HG03354 (cell line): Measurements from ENCODE around the gene HK3.
"Not testable (repeated sequence)": the region's sequence is repeated elsewhere in the genome, so short reads cannot be mapped to it uniquely, and the experiment has no call there.

Source experiments
- ATAC-seq: cut with Tn5 transposase; IDR thresholded peaks from one replicate; pipeline ENCODE4 v1.9.1; 2021; ENCODE audit warnings: mild to moderate bottlenecking; ENCODE audit not compliant: unreplicated experiment, poor library complexity, severe bottlenecking

HK3 gene

DNA sequence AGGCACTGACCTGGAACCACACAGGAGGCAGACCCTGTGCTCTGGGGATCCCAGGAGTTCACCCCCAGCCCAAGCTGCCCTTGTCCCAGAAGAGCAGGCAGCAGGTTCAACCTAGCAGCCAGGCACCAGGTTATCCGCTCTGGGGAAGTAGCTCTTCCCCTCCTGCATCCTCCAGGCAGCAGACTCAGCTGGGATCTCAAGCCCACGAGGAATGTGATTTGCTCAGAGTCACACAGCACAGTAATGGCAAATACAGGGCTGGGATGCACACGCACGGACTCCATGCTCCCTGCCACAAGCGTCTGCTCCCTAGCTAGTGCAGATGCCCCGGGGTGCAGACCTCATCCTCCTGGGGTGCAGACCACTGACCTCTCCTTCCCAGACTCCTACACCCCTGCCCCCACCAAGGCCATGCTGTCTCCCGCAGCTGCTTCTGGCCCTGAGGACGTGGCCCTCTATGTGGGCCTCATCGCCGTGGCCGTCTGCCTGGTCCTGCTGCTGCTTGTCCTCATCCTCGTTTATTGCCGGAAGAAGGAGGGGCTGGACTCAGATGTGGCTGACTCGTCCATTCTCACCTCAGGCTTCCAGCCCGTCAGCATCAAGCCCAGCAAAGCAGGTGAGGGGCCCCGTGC is 25.5 kb downstream of the HK3 start:
- no peak for ATAC-seq

- not testable (repeated sequence) for ATAC-seq
Measured at GRCh38 chr5:176873011-176873410, 26.1 kb downstream of the HK3 start.

DNA sequence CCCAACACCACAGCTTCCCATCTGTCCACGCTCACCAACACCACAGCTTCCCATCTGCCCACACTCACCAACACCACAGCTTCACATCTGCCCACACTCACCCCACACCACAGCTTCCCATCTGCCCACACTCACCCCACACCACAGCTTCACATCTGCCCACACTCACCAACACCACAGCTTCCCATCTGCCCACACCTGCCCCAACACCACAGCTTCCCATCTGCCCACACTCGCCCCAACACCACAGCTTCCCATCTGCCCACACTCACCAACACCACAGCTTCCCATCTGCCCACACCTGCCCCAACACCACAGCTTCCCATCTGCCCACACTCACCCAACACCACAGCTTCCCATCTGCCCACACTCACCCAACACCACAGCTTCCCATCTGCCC is 26.6 kb downstream of the HK3 start:
- not testable (repeated sequence) for ATAC-seq

GRCh38 chr5:176870644-176871043 is 28.5 kb downstream of the HK3 start:
- ATAC-seq = not testable (repeated sequence)

DNA sequence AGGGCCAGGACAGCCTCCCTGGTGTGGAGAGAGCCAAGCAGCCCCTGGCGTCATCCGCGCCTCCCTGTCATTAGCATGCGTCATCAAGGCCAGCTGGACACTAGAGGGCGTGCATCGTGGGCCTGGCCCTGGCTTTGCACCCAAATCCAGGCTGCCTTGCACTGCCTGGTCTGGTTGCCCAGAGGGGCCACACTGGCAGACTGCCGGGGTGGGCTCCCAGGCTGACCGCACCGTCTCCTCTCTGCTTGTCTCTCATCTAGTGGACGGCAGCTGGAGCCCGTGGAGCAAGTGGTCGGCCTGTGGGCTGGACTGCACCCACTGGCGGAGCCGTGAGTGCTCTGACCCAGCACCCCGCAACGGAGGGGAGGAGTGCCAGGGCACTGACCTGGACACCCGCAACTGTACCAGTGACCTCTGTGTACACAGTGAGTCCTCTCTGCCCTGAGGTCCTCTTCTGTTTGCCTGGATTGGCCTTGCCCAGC is 29.0 kb downstream of the HK3 start:
- ATAC-seq = no peak

DNA sequence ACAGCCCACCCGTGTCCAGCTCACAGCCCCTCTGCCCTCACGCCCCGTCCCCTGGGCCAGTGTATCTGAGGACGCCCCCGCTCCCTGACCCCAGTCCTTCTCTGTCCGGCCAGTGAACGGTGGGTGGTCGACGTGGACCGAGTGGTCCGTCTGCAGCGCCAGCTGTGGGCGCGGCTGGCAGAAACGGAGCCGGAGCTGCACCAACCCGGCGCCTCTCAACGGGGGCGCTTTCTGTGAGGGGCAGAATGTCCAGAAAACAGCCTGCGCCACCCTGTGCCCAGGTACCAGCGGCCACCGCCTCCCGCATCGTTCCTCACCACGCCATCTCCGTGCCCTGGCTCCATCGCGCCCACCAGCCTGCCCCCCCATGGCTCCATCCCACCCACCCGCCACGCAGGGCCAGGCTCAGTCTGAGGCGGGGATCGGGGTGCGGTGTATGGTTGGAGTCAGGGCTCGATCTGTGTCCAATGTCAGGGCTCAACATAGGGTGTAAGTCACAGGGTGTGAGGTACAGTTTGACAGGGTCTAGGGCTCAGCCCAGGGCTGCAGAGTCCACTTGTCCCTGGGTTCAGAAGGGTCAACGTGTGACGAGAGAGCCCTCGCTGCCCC is 29.5 kb downstream of the HK3 start:
- ATAC-seq = no peak

DNA sequence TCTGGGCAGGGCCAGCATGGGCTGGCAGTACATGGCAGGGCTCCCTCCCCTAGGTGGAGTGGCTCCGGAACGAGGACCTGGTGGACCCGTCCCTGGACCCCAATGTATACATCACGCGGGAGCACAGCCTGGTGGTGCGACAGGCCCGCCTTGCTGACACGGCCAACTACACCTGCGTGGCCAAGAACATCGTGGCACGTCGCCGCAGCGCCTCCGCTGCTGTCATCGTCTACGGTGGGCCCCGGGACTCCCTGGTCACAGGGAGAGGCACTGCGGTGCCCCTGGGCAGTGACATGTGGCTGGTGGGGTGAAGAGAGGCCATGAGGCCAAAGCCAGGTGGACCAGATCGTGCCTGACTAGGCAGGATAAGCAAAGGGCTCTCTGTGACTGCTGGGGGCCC is 30.4 kb downstream of the HK3 start:
- no peak for ATAC-seq

- ATAC-seq = no peak
Measured at GRCh38 chr5:176868126-176868525, 31.0 kb downstream of the HK3 start.

DNA sequence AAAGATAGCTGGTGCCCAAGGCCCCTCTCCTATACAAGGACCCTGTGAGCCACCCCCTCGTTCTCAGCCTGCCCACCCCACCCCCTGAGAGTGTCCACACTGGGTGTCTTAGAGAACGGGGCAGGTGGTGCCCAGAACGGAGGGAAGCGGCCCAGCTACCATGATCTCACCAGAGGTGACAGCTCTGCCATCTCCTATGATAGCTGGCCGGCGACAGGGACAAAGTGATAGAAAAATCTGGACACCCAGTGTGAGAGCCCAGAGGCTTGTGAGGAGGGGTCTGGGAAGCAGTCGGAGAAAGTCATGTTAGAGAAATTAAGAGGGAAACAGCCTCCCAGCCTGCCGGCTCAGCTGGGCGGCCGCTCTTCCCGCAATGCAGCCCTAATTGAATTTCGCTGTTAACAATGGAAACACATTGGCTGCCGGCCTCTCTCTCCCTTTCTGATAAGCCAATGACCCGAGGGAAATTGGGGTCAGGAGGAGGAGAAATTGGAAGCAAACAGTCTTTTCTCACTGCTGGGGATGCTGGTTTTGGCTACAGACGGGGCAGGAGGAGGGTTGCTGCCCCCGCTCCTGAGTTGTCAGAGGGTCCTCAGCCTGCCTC is 32.3 kb downstream of the HK3 start:
- no peak for ATAC-seq

DNA sequence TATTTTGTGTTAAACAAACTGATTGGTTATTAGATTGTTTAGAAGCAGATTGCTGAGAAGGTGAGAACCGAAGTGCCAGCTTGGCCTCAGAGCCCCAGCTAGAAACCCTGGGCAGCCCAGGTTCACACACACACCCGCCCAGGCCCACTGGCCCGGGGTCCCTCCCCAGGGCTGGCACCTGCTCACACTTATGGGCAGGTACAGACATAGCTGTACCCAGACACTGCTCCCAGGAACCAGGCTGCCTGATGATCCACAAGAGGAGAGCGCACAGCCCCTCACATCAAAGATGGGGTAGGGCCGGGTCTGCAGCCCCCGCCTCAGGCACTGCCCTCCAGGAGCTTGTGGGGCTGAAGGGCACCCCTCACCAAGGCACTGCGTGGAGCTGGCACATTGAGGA is 33.2 kb downstream of the HK3 start:
- ATAC-seq = no peak

- ATAC-seq = no peak
Measured at GRCh38 chr5:176864755-176865154, 34.4 kb downstream of the HK3 start.

DNA sequence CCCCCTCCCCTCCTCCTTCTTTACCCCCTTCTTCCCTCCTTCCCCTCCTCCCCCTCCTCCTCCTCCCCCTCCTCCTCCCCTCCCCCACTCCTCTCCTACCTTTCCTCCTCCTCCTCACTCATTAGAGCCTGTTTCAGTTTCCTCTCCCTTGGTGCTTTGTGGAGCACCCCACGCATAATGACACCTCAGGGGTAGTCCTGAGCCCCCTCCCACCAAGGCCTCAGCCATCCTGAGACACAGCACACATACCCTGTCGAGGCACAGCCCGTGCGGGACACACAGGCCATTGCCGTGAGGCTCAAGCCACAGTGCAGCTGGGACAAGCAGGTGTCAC is 35.4 kb downstream of the HK3 start:
- no peak for ATAC-seq

DNA sequence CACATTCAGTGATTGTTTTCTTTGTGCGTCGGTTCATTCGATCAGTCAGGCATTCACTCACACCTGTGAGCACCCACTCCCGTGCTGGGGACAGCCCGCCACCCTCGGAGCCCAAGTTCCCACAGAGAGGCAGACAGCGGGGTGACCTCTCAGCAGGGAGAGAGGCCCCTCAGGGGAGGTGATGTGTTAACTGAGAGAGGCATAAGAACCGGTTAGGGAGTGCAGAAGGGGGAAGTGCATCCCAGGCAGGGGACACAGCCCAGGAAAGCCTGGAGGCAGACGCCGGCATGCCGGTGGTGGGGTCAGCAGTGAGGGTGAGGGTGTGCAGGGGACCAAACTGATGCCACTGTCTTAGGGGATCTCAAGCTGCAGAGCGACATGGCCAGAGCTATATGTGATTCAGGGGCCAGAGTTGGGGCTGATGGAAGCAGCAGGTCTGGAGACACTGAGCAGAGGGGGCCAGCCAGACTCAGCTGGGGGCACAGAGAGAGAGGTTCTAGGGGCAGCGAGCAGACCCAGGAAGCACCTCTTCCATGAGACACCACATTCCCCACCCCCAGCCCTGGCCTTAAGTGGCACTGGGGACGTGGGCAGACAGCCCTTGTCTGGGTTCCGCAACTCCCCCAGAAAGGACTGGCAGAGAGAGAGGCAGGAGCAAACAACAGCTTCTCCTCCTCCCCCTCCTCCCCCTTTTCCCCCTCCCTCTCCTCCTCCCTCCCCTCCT is 35.9 kb downstream of the HK3 start:
- no peak for ATAC-seq

GRCh38 chr5:176862330-176862995 is 36.7 kb downstream of the HK3 start:
- ATAC-seq = no peak

GRCh38 chr5:176861276-176861675 is 37.9 kb downstream of the HK3 start:
- no peak for ATAC-seq

DNA sequence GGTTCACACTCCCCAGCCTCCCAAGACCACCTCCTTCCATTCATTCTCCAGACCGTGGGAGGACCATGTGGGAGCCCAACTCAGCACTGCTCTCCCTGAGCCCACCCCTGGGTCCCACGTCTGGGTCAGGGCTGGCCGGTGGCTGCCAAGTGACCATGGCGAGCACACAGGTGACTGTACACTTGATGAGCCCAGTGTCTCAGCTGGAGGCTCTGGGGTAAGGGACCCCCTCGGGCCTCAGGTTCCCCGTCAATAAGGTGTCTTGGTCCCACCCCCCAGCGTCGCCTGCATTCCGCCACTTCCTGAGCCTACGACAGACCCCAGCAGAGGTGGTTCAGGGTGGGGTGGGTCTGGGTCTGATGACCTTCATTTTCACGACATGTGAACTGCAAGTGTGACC is 38.8 kb downstream of the HK3 start:
- no peak for ATAC-seq

- ATAC-seq = no peak
Measured at GRCh38 chr5:176859916-176860315, 39.2 kb downstream of the HK3 start.

- ATAC-seq = no peak
Measured at GRCh38 chr5:176857894-176858273, 41.3 kb downstream of the HK3 start.

DNA sequence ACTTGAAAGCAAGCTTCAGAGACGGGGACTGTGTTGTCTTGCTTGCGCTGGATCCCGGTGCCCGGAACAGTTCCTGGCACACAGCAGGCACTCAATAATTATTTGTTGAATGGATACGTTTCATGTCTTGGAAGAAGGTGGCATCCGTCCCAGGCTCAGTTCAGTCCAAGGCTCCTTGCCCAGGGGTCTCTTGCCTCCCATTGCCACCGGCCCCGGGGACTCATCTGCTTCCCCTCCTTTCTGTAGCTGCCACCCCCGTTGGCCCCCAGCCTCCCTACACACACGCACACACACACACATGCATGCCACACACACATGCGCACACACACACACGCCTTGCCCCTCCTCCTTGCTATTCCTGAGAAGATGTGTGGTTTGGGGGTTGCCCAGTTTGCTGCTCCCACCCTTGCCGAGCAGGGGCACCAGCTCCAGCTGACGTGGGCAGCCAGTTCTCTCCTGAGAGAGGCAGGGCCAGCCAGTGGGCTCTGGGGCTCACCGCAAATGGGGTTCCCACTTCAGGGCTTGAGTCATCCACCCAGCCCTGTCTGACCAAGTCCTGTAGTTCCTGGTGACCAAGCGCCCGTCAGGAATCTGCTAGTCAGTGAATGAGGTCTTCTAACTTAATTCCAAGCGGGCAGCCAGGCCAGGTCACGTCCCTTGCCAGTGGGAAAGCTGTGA is 41.8 kb downstream of the HK3 start:
- ATAC-seq = no peak

- no peak for ATAC-seq
Measured at GRCh38 chr5:176856746-176857145, 42.4 kb downstream of the HK3 start.
